ENCODE data around the gene ANKRD44.

ANKRD44 gene

DNA sequence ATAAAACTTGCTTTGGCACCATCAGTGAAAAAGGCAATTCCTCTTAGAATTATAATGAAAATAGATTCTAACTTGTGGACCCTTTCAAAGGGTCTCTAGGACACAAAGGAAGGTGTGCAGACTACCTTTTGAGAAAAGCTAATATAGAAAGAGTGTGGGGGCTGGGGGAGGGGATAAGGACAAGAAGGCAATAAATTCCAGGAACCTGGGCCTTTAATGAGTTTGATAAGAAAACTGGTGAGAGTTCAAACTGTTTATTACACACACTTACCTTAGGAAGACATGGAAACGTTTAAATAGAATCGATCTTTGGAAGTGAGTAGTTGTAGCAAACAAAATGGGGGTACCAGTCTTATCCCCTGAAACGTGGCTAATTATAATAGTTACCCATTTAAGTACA, 344.5 kb downstream of the ANKRD44 start:
- Histone ChIP-seq H3K27ac (ENCODE audit: low read length) (no peak overlapping the region), H4K20me1 (ENCODE audit: insufficient read depth, low read length) (no peaks in the 10 kb centered on the region), H3K79me2 (ENCODE audit: insufficient read depth, low read length) (no peaks in the 10 kb centered on the region), H3K4me1 (ENCODE audit: insufficient read depth, low read length) (no peaks in the 10 kb centered on the region), H3K4me3 (ENCODE audit: low read depth in 1 of 2, low read length in 2 of 2) (no peak overlapping the region), H3K27me3 (ENCODE audit: insufficient read depth, low read length, poor library complexity) (no peaks in the 10 kb centered on the region), H2AFZ (ENCODE audit: low read depth, low read length) (no peak overlapping the region), H3K4me2 (ENCODE audit: insufficient read depth, low read length) (no peak overlapping the region), H3K9me3 (ENCODE audit: insufficient read depth, low read length, severe bottlenecking) (no peaks in the 10 kb centered on the region), H3K36me3 (ENCODE audit: insufficient read depth, low read length) (no peaks in the 10 kb centered on the region), H3K9ac (ENCODE audit: low read depth, low read length) (no peak overlapping the region)
- TF ChIP-seq CTCF (IDR thresholded peaks at IDR 0.05; ENCODE audit: borderline replicate concordance, extremely low read depth, low read length, poor library complexity, severe bottlenecking) (no peak), EZH2 (IDR thresholded peaks at IDR 0.05; ENCODE audit: borderline replicate concordance, low read depth, low read length, severe bottlenecking) (no peak)
- ATAC-seq (ENCODE audit: insufficient read depth, low read depth) (no peak), DNase-seq (no peak)

GRCh38 chr2:196965651-196966050, 344.9 kb downstream of the ANKRD44 start:
- no peak overlapping the region for H3K9ac ChIP-seq (ENCODE audit: low read depth, low read length)
- no peaks in the 10 kb centered on the region for H3K79me2 ChIP-seq (ENCODE audit: insufficient read depth, low read length)
- DNase-seq (no peak), ATAC-seq (ENCODE audit: insufficient read depth, low read depth) (no peak)
- no peaks in the 10 kb centered on the region for H3K36me3 ChIP-seq (ENCODE audit: insufficient read depth, low read length)
- H3K4me2 ChIP-seq (ENCODE audit: insufficient read depth, low read length): no peak overlapping the region
- TF ChIP-seq EZH2 (IDR thresholded peaks at IDR 0.05; ENCODE audit: borderline replicate concordance, low read depth, low read length, severe bottlenecking) (no peak), CTCF (IDR thresholded peaks at IDR 0.05; ENCODE audit: borderline replicate concordance, extremely low read depth, low read length, poor library complexity, severe bottlenecking) (no peak)
- H3K4me1 ChIP-seq (ENCODE audit: insufficient read depth, low read length): no peaks in the 10 kb centered on the region
- no peaks in the 10 kb centered on the region for H4K20me1 ChIP-seq (ENCODE audit: insufficient read depth, low read length)
- H3K27ac ChIP-seq (ENCODE audit: low read length): no peak overlapping the region
- no peaks in the 10 kb centered on the region for H3K27me3 ChIP-seq (ENCODE audit: insufficient read depth, low read length, poor library complexity)
- H3K9me3 ChIP-seq (ENCODE audit: insufficient read depth, low read length, severe bottlenecking): no peaks in the 10 kb centered on the region
- no peak overlapping the region for H3K4me3 ChIP-seq (ENCODE audit: low read depth in 1 of 2, low read length in 2 of 2)
- no peak overlapping the region for H2AFZ ChIP-seq (ENCODE audit: low read depth, low read length)

DNA sequence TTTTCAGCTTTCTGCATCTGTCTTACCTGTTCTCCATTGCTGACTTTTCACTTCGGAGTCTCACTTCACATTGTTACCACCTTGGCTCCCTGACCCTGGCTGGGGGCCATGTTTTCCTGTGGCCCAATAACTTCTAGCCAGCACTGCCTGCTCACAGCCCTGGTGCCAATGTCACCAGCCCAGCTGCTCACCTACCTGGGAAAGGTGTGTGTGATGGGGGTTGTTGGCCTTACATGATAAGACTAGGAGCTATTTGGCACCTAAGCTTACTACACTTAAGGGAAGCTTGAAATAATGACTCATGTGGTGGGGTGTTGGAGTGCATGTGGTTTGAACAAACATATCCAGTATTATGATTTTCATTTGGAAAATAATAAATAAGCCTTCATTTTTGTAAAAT, 346.6 kb downstream of the ANKRD44 start:
- Histone ChIP-seq H2AFZ (ENCODE audit: low read depth, low read length) (no peak overlapping the region), H4K20me1 (ENCODE audit: insufficient read depth, low read length) (no peaks in the 10 kb centered on the region), H3K79me2 (ENCODE audit: insufficient read depth, low read length) (no peaks in the 10 kb centered on the region), H3K4me3 (ENCODE audit: low read depth in 1 of 2, low read length in 2 of 2) (no peak overlapping the region), H3K9me3 (ENCODE audit: insufficient read depth, low read length, severe bottlenecking) (no peaks in the 10 kb centered on the region), H3K27ac (ENCODE audit: low read length) (no peak overlapping the region), H3K36me3 (ENCODE audit: insufficient read depth, low read length) (no peaks in the 10 kb centered on the region), H3K4me2 (ENCODE audit: insufficient read depth, low read length) (no peak overlapping the region), H3K27me3 (ENCODE audit: insufficient read depth, low read length, poor library complexity) (no peaks in the 10 kb centered on the region), H3K4me1 (ENCODE audit: insufficient read depth, low read length) (no peaks in the 10 kb centered on the region), H3K9ac (ENCODE audit: low read depth, low read length) (no peak overlapping the region)
- DNase-seq (no peak), ATAC-seq (ENCODE audit: insufficient read depth, low read depth) (no peak)
- TF ChIP-seq EZH2 (IDR thresholded peaks at IDR 0.05; ENCODE audit: borderline replicate concordance, low read depth, low read length, severe bottlenecking) (no peak), CTCF (IDR thresholded peaks at IDR 0.05; ENCODE audit: borderline replicate concordance, extremely low read depth, low read length, poor library complexity, severe bottlenecking) (no peak)

GRCh38 chr2:196963043-196963442, 347.5 kb downstream of the ANKRD44 start:
- Histone ChIP-seq H2AFZ (ENCODE audit: low read depth, low read length) (no peak overlapping the region), H4K20me1 (ENCODE audit: insufficient read depth, low read length) (no peaks in the 10 kb centered on the region), H3K4me1 (ENCODE audit: insufficient read depth, low read length) (no peaks in the 10 kb centered on the region)

More at GRCh38 chr2:196963043-196963442, 347.5 kb downstream of the ANKRD44 start:
- H3K27me3 ChIP-seq (ENCODE audit: insufficient read depth, low read length, poor library complexity): no peaks in the 10 kb centered on the region
- DNase-seq (no peak), ATAC-seq (ENCODE audit: insufficient read depth, low read depth) (no peak)
- H3K79me2 ChIP-seq (ENCODE audit: insufficient read depth, low read length): no peaks in the 10 kb centered on the region
- no peak overlapping the region for H3K27ac ChIP-seq (ENCODE audit: low read length)
- H3K4me3 ChIP-seq (ENCODE audit: low read depth in 1 of 2, low read length in 2 of 2): no peak overlapping the region
- H3K4me2 ChIP-seq (ENCODE audit: insufficient read depth, low read length): no peak overlapping the region
- H3K9me3 ChIP-seq (ENCODE audit: insufficient read depth, low read length, severe bottlenecking): no peaks in the 10 kb centered on the region
- no peak overlapping the region for H3K9ac ChIP-seq (ENCODE audit: low read depth, low read length)
- no peaks in the 10 kb centered on the region for H3K36me3 ChIP-seq (ENCODE audit: insufficient read depth, low read length)
- TF ChIP-seq EZH2 (IDR thresholded peaks at IDR 0.05; ENCODE audit: borderline replicate concordance, low read depth, low read length, severe bottlenecking): no peak
- no peak for TF ChIP-seq CTCF (IDR thresholded peaks at IDR 0.05; ENCODE audit: borderline replicate concordance, extremely low read depth, low read length, poor library complexity, severe bottlenecking)
